ENCODE results near the gene FNDC3B.

Gene FNDC3B

GRCh38 chr3:172359996-172360395 lies 320.6 kb downstream of the FNDC3B start:
- H3K36me3 ChIP-seq (ENCODE audit: insufficient read depth, low read length): peaks cover 20% of the 10 kb centered on the region; the same call in 1 of the 2 replicates
- H3F3A ChIP-seq (ENCODE audit: low read depth): no peaks in the 10 kb centered on the region
- no peaks in the 10 kb centered on the region for H3K4me1 ChIP-seq (ENCODE audit: insufficient read depth, low read length, poor library complexity, severe bottlenecking)
- H4K20me1 ChIP-seq (ENCODE audit: insufficient read depth, low read length, poor library complexity, severe bottlenecking): no peaks in the 10 kb centered on the region
- H3K9me3 ChIP-seq (ENCODE audit: insufficient read depth, low read depth, low read length): no peaks in the 10 kb centered on the region
- TF ChIP-seq EZH2phosphoT487 (IDR thresholded peaks at IDR 0.05; ENCODE audit: borderline replicate concordance) (no peak), CTCF (conservative IDR thresholded peaks at IDR 0.05; ENCODE audit: low read length) (no peak)
- no peaks in the 10 kb centered on the region for H3K9me2 ChIP-seq (replicated peaks; ENCODE audit: low read depth, low read length)
- no peaks in the 10 kb centered on the region for H3K27me3 ChIP-seq (ENCODE audit: insufficient read depth, low read length, poor library complexity, severe bottlenecking)
- H3K9ac ChIP-seq (ENCODE audit: low read depth, low read length, poor library complexity, severe bottlenecking): no peak overlapping the region
- no peak overlapping the region for H3K4me3 ChIP-seq (ENCODE audit: low read length, poor library complexity, severe bottlenecking)
- no peak overlapping the region for H2AFZ ChIP-seq (ENCODE audit: low read length)
- no peak overlapping the region for H3K4me2 ChIP-seq (ENCODE audit: low read depth, low read length, poor library complexity, severe bottlenecking)
- H3K79me2 ChIP-seq (ENCODE audit: insufficient read depth, low read length): no peaks in the 10 kb centered on the region

DNA sequence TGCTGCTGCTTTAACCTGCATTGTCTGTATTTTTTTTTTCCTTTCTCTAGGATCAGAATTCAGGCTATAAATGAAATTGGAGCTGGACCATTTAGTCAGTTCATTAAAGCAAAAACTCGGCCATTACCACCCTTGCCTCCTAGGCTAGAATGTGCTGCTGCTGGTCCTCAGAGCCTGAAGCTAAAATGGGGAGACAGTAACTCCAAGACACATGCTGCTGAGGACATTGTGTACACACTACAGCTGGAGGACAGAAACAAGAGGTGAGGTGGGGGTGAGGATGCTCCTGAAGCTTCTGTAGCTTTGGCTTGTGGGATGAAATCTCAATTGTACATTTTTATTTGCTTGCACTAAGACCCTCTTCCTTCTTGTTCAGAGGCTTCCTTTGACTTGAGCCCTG lies 323.2 kb downstream of the FNDC3B start:
- H3K4me1 ChIP-seq (ENCODE audit: insufficient read depth, low read length, poor library complexity, severe bottlenecking): no peaks in the 10 kb centered on the region
- TF ChIP-seq CTCF (conservative IDR thresholded peaks at IDR 0.05; ENCODE audit: low read length) (no peak), EZH2phosphoT487 (IDR thresholded peaks at IDR 0.05; ENCODE audit: borderline replicate concordance) (no peak)
- H3K79me2 ChIP-seq (ENCODE audit: insufficient read depth, low read length): no peaks in the 10 kb centered on the region
- H3K9me2 ChIP-seq (replicated peaks; ENCODE audit: low read depth, low read length): no peaks in the 10 kb centered on the region
- no peaks in the 10 kb centered on the region for H4K20me1 ChIP-seq (ENCODE audit: insufficient read depth, low read length, poor library complexity, severe bottlenecking)
- H3K27me3 ChIP-seq (ENCODE audit: insufficient read depth, low read length, poor library complexity, severe bottlenecking): no peaks in the 10 kb centered on the region
- H3K9me3 ChIP-seq (ENCODE audit: insufficient read depth, low read depth, low read length): no peaks in the 10 kb centered on the region
- H3K36me3 ChIP-seq (ENCODE audit: insufficient read depth, low read length): peaks cover 16% of the 10 kb centered on the region; the same call in 1 of the 2 replicates
- no peaks in the 10 kb centered on the region for H3F3A ChIP-seq (ENCODE audit: low read depth)
- H2AFZ ChIP-seq (ENCODE audit: low read length): no peak overlapping the region
- H3K4me2 ChIP-seq (ENCODE audit: low read depth, low read length, poor library complexity, severe bottlenecking): no peak overlapping the region
- no peak overlapping the region for H3K9ac ChIP-seq (ENCODE audit: low read depth, low read length, poor library complexity, severe bottlenecking)
- H3K4me3 ChIP-seq (ENCODE audit: low read length, poor library complexity, severe bottlenecking): no peak overlapping the region

GRCh38 chr3:172364374-172365027 lies 325.1 kb downstream of the FNDC3B start:
- H3K36me3 ChIP-seq (ENCODE audit: insufficient read depth, low read length): peaks cover 16% of the 10 kb centered on the region; the same call in 1 of the 2 replicates
- H3K79me2 ChIP-seq (ENCODE audit: insufficient read depth, low read length): no peaks in the 10 kb centered on the region
- H3K4me2 ChIP-seq (ENCODE audit: low read depth, low read length, poor library complexity, severe bottlenecking): no peak overlapping the region
- no peaks in the 10 kb centered on the region for H4K20me1 ChIP-seq (ENCODE audit: insufficient read depth, low read length, poor library complexity, severe bottlenecking)
- H2AFZ ChIP-seq (ENCODE audit: low read length): no peak overlapping the region
- H3K4me1 ChIP-seq (ENCODE audit: insufficient read depth, low read length, poor library complexity, severe bottlenecking): no peaks in the 10 kb centered on the region
- H3K9me2 ChIP-seq (replicated peaks; ENCODE audit: low read depth, low read length): no peaks in the 10 kb centered on the region
- H3K4me3 ChIP-seq (ENCODE audit: low read length, poor library complexity, severe bottlenecking): no peak overlapping the region
- H3K9me3 ChIP-seq (ENCODE audit: insufficient read depth, low read depth, low read length): no peaks in the 10 kb centered on the region
- no peak overlapping the region for H3K9ac ChIP-seq (ENCODE audit: low read depth, low read length, poor library complexity, severe bottlenecking)
- no peaks in the 10 kb centered on the region for H3F3A ChIP-seq (ENCODE audit: low read depth)
- no peak for TF ChIP-seq CTCF (conservative IDR thresholded peaks at IDR 0.05; ENCODE audit: low read length)
- TF ChIP-seq EZH2phosphoT487 (IDR thresholded peaks at IDR 0.05; ENCODE audit: borderline replicate concordance): no peak
- no peaks in the 10 kb centered on the region for H3K27me3 ChIP-seq (ENCODE audit: insufficient read depth, low read length, poor library complexity, severe bottlenecking)

All from Loucy (cell line).